NB4 (cell line): ENCODE data around the gene PAK1.
"Not testable (repeated sequence)": the region's sequence is repeated elsewhere in the genome, so short reads cannot be mapped to it uniquely, and the experiment has no call there.

Experiments
- DNase-seq: peaks from one replicate; pipeline ENCODE4 v3.0.0; 2010; ENCODE audit warnings: low read depth
- H3K4me3 ChIP-seq: one replicate; pipeline ENCODE4 v1.5.1; 2011; ENCODE audit warnings: mild to moderate bottlenecking, low read depth, low read length, moderate library complexity
- MYC ChIP-seq: IDR thresholded peaks from 2 replicates; pipeline ENCODE4 v1.6.1; 2011; ENCODE audit warnings: low read depth, low read length
- POLR2A ChIP-seq: IDR thresholded peaks from 2 replicates; pipeline ENCODE4 v1.6.1; 2011; ENCODE audit warnings: mild to moderate bottlenecking; ENCODE audit not compliant: insufficient read length; ENCODE audit errors: extremely low read depth
- TF ChIP-seq, protein P1 (sequence below): IDR thresholded peaks from 2 replicates; pipeline ENCODE4 v1.6.1; 2011; ENCODE audit warnings: low read depth, low read length
- TF ChIP-seq, protein P2 (sequence below): IDR thresholded peaks from one replicate; pipeline ENCODE4 v1.5.1; 2012; ENCODE audit warnings: low read depth, low read length

Gene PAK1

DNA sequence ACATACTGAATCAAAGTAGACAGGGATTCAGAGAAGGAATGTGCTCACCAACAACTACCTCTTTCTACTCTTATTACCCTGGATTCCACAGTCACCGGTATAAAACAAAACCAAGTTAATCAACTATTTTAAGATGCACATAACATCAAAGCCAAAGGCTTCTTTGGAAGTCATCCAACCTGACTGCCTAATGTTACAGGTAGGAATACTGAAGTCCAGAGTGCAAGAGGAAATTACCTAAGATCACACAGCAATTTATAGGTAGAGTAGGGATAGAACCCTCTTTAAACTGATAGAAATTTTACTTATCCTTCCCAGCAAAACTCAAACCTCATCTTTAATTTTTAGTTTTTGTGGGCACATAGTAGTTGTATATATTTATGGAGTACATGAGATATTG lies 76.3 kb downstream of the PAK1 start:
- H3K4me3 ChIP-seq: no peak overlapping the region
- TF ChIP-seq MYC: no peak
- no peak for TF ChIP-seq POLR2A
- TF ChIP-seq, protein P1, sequence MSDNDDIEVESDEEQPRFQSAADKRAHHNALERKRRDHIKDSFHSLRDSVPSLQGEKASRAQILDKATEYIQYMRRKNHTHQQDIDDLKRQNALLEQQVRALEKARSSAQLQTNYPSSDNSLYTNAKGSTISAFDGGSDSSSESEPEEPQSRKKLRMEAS: no peak
- TF ChIP-seq, protein P2, sequence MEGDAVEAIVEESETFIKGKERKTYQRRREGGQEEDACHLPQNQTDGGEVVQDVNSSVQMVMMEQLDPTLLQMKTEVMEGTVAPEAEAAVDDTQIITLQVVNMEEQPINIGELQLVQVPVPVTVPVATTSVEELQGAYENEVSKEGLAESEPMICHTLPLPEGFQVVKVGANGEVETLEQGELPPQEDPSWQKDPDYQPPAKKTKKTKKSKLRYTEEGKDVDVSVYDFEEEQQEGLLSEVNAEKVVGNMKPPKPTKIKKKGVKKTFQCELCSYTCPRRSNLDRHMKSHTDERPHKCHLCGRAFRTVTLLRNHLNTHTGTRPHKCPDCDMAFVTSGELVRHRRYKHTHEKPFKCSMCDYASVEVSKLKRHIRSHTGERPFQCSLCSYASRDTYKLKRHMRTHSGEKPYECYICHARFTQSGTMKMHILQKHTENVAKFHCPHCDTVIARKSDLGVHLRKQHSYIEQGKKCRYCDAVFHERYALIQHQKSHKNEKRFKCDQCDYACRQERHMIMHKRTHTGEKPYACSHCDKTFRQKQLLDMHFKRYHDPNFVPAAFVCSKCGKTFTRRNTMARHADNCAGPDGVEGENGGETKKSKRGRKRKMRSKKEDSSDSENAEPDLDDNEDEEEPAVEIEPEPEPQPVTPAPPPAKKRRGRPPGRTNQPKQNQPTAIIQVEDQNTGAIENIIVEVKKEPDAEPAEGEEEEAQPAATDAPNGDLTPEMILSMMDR: no peak
- DNase-seq: no peak

DNA sequence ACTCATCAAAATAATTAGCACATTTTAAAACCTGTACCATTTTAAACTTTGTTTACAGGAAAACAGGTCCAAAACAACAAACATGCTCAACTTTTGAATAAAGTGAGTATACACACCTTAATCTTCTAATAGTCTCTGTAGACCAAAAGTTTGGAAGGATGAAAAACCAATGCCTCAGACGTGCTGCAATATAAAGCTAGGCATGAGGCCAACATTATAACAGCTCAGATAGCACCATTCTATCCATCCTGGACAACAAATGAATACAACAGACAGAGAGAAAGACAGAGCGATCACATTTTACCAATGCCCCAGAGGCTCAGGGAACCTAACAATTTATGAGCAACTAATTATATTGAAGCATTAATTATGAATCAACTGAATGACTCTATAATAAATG lies 77.0 kb downstream of the PAK1 start:
- H3K4me3 ChIP-seq: no peak overlapping the region
- DNase-seq: no peak
- TF ChIP-seq, protein P1: no peak
- TF ChIP-seq POLR2A (no peak), MYC (no peak)

DNA sequence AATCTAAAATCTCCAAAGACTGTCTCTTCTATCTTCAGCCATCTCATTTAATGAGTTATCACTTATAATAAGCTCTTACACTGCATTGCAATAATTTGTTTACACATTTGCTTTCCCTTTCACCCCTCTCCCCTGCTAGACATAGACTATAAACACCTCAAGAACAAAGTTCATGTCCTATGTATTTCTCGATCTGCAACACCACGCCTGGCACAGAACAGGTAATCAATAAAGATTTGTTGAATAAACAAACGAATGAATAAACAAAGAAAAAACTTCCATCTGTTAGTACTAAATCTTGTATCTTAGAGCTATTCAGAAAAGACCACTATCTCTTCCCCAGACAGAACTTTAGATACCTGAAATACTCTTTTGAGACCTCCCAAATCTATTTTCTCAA lies 77.6 kb downstream of the PAK1 start:
- H3K4me3 ChIP-seq: no peak overlapping the region
- DNase-seq: no peak
- TF ChIP-seq POLR2A (no peak), MYC (no peak)
- TF ChIP-seq, protein P1: no peak
- TF ChIP-seq, protein P2: no peak

DNA sequence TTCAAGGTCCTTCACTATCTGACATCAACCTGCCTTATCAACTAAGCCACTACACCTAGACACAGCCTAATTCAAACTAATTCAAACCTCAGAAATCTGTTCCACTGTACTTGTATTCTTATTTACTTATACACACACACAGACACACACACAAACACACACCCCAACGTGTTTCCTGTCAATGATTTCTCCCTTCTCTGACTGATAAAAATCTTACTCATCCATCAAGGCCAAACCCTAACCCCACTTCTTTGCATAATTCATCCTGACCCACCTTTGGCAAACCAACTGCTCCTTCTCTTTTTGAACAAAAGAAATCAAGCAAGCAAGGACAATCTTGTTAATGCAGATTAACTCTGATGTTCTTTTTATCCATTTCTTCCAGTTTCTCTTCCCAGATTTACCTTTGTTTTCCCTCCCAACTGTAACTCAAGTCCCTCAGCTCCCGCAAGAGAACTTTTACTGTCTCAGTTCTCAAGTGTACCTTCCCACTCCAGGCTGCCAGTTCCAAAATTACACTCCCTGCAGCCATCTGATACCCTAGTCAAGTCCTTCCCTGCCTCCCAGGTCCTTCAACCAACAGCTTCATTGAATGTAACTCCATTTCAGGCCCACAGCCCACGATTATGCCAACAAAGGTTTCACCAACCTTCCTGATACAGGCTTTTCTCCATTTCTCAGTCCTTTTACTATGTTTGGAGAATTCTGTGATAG lies 78.3 kb downstream of the PAK1 start:
- DNase-seq: no peak
- TF ChIP-seq, protein P1: no peak
- TF ChIP-seq MYC (no peak), POLR2A (no peak)
- TF ChIP-seq, protein P2: no peak
- no peak overlapping the region for H3K4me3 ChIP-seq

DNA sequence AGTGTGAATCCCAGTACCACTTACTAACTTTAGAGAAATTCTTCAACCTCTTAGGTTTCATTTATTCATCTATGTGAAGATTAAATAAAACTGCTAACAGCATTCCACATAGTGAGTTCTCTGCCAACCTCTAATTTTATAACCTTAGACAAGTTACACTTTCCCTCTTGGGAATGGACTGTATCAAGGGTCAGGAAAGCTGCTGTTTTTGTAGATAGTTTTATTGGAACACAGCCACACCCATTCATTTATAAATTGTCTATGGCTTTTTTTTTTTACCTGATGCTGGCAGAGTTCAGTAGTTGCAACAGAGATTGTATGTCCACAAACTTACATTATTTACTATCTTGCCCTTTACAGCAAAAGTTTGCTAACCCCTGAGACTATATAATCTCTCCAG lies 81.1 kb downstream of the PAK1 start:
- TF ChIP-seq, protein P2: no peak
- TF ChIP-seq, protein P1: no peak
- TF ChIP-seq POLR2A: no peak
- TF ChIP-seq MYC: no peak
- DNase-seq: no peak
- H3K4me3 ChIP-seq: no peak overlapping the region

DNA sequence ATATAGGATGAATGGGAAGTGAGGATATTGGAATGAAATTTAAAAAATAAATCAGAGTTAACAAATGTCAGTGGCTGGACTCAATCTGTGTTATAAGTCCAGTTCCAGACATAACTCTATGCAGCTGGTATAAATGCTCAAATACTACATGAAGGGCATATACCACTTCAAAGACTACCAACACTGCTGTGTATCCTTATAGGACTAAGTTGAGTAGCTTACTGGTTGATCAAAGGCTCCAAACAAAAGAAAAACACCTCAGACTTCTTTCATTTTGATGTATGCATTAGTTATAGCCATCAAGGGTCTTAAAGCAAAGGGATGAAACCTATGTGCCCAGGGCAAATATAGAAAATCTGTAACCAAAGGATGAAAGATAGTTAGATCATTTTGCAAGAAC lies 86.2 kb downstream of the PAK1 start:
- no peak for TF ChIP-seq POLR2A
- no peak for DNase-seq
- H3K4me3 ChIP-seq: no peak overlapping the region

DNA sequence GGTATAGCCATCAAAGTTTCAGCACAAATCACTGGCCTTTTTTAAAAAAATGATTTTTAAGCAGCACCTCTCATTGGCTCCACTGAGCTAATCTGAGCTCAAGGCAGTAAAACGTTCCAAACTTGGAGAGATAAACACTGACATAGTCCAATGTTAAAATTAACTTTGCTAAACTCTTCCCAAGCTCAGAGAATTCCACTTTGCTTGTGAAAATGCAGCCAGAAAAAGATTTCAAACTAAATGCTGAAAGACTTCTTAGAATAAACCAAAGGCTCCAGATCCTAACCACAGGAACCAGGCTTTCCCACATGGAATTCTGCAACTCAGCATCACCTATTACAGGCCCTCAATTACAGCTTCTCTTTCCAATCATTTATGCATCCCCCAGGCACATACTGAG lies 87.7 kb downstream of the PAK1 start:
- no peak for DNase-seq
- TF ChIP-seq, protein P2: no peak
- TF ChIP-seq, protein P1: no peak
- TF ChIP-seq POLR2A (no peak), MYC (no peak)

DNA sequence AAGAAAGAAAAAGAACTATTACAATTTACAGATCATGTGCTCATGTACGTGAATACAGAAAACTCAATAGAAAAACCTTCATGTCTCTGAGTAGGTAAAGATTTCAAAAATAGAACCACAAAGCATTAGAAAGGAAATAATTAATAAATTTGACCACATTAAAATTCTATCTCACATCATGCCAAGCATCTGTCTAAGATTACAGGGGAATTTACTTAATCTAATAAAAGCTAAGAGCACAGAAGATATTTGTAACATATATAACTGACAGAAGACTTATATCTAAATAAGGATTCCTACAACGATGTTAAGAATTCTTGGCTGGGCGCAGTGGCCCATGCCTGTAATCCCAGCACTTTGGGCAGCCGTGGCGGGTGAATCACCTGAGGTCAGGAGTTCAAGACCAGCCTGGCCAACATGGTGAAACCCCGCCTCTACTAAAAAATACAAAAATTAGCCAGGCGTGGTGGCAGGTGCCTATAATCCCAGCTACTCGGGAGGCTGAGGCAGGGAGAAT lies 88.6 kb downstream of the PAK1 start:
- not testable (repeated sequence) for DNase-seq, H3K4me3 ChIP-seq

More for the DNA sequence above, 87.7 kb downstream of the PAK1 start:
- no peak overlapping the region for H3K4me3 ChIP-seq
